H1 (cell line): ENCODE measurements around the gene CRYGB. TPM values are rescaled to one million over a fixed set of nuclear protein-coding genes. Genes with fewer than 3 reads are reported as not detected.

Experiments
- CTCF ChIA-PET: fragments of 300-600 bp; sonication (Branson Sonifier 250); formaldehyde crosslinking; loops from one replicate; lab custom pipeline; 2021; ENCODE audit not compliant: partially characterized antibody; lab: Charles Lee
- POLR2A ChIA-PET: fragments of 300-600 bp; sonication (Branson Sonifier 250); formaldehyde crosslinking; loops from one replicate; lab custom pipeline; 2021; ENCODE audit warnings: inconsistent platforms; ENCODE audit not compliant: partially characterized antibody; lab: Charles Lee
- DNase-seq, 2 experiments: peaks; one replicate each; pipeline versions ENCODE4 v3.0.0 to v3.0.0-alpha.2; 2010 to 2022; ENCODE audit warnings: low spot score in 2 of 2, low read depth in 1 of 2, mixed read lengths in 1 of 2
- FAIRE-seq: peaks from 2 replicates; lab custom pipeline; 2011; peaks lifted over from hg19 to GRCh38; lab: Jason Lieb, UNC
- H2AFZ ChIP-seq: 2 replicates; pipeline ENCODE4 v1.8.1; 2012; ENCODE audit warnings: low read length, inconsistent platforms
- H2AK5ac ChIP-seq: 2 replicates; pipeline ENCODE4 v1.6.1; 2013; ENCODE audit warnings: low read depth, low read length
- H2BK120ac ChIP-seq: replicated peaks from 2 replicates; pipeline ENCODE3; 2013; ENCODE audit warnings: low read depth, low read length, inconsistent platforms
- H2BK12ac ChIP-seq: 2 replicates; pipeline ENCODE4 v1.6.1; 2013; ENCODE audit warnings: low read depth, low read length
- H2BK15ac ChIP-seq: 2 replicates; pipeline ENCODE4 v1.6.1; 2013; ENCODE audit warnings: low read length
- H2BK20ac ChIP-seq: 2 replicates; pipeline ENCODE4 v1.6.1; 2013; ENCODE audit warnings: low read length
- H2BK5ac ChIP-seq: 2 replicates; pipeline ENCODE4 v1.6.1; 2013; ENCODE audit warnings: low read depth, low read length
- H3K14ac ChIP-seq: 2 replicates; pipeline ENCODE4 v1.6.1; 2013; ENCODE audit warnings: inconsistent platforms; ENCODE audit not compliant: insufficient read length
- H3K18ac ChIP-seq: 2 replicates; pipeline ENCODE4 v1.6.1; 2013; ENCODE audit warnings: low read length; ENCODE audit errors: extremely low read depth
- H3K23ac ChIP-seq: 2 replicates; pipeline ENCODE4 v1.6.1; 2013; ENCODE audit warnings: inconsistent platforms; ENCODE audit not compliant: insufficient read length
- H3K23me2 ChIP-seq: 2 replicates; pipeline ENCODE4 v1.6.1; 2013; ENCODE audit warnings: low read depth, low read length
- H3K27ac ChIP-seq: 2 replicates; pipeline ENCODE4 v1.6.1; 2011; ENCODE audit warnings: low read depth, low read length, inconsistent platforms
- H3K27me3 ChIP-seq, 4 experiments: replicated peaks in 1 of 4; 1 replicate in 1 of 4; 2 replicates in 3 of 4; pipeline versions ENCODE4 v1.6.1 to v1.8.1; 2011 to 2013; ENCODE audit warnings: low read length in 3 of 4, mild to moderate bottlenecking in 3 of 4, inconsistent platforms in 2 of 4, mixed read lengths in 2 of 4, moderate library complexity in 1 of 4; ENCODE audit not compliant: control insufficient read depth in 3 of 4, insufficient read depth in 3 of 4; ENCODE audit errors: extremely low read depth in 1 of 4
- H3K36me3 ChIP-seq, 4 experiments: 2 replicates each; pipeline versions ENCODE4 v1.6.1 to v1.8.1; 2011 to 2013; ENCODE audit warnings: mild to moderate bottlenecking in 4 of 4, low read length in 3 of 4, moderate library complexity in 2 of 4, control low read depth in 1 of 4, inconsistent platforms in 1 of 4; ENCODE audit not compliant: insufficient read depth in 4 of 4, control insufficient read depth in 2 of 4
- H3K4ac ChIP-seq: replicated peaks from 2 replicates; pipeline ENCODE3; 2013; ENCODE audit warnings: low read length, low read depth, mixed read lengths, inconsistent platforms; ENCODE audit not compliant: insufficient read length
- H3K4me1 ChIP-seq, 4 experiments: replicated peaks in 1 of 4; 1 replicate in 1 of 4; 2 replicates in 3 of 4; pipeline versions ENCODE4 v1.6.1 to v1.8.1; 2011 to 2013; ENCODE audit warnings: low read length in 3 of 4, inconsistent platforms in 2 of 4, mixed read lengths in 1 of 4; ENCODE audit not compliant: insufficient read depth in 4 of 4, control insufficient read depth in 3 of 4
- H3K4me2 ChIP-seq, 2 experiments: 2 replicates each; pipeline versions ENCODE4 v1.6.1 to v1.8.1; 2011 to 2013; ENCODE audit warnings: low read depth in 2 of 2, low read length in 2 of 2, control low read depth in 1 of 2, inconsistent platforms in 1 of 2, mild to moderate bottlenecking in 1 of 2; ENCODE audit not compliant: insufficient read depth in 1 of 2
- H3K4me3 ChIP-seq, 4 experiments: fragments of 200-600, 300-600 bp in 1 of 4; sonication (generic), shearing (Covaris generic), sonication (Bioruptor Twin) in 1 of 4; 2 replicates each; pipeline versions ENCODE4 v1.5.1 to v1.8.1; 2011 to 2016; ENCODE audit warnings: low read length in 4 of 4, low read depth in 3 of 4, control low read depth in 2 of 4, inconsistent platforms in 2 of 4, mild to moderate bottlenecking in 2 of 4, mixed read lengths in 1 of 4, moderate library complexity in 1 of 4; ENCODE audit not compliant: insufficient read depth in 2 of 4; ENCODE audit errors: extremely low read depth in 1 of 4
- H3K56ac ChIP-seq: replicated peaks from 2 replicates; pipeline ENCODE3; 2013; ENCODE audit warnings: low read depth, mild to moderate bottlenecking, mixed read lengths, low read length, inconsistent platforms; ENCODE audit not compliant: insufficient read length
- H3K79me1 ChIP-seq: 2 replicates; pipeline ENCODE4 v1.6.1; 2013; ENCODE audit warnings: low read depth, low read length, control low read depth
- H3K79me2 ChIP-seq, 2 experiments: 2 replicates each; pipeline versions ENCODE4 v1.6.1 to v1.8.1; 2012 to 2013; ENCODE audit warnings: low read length in 2 of 2, mild to moderate bottlenecking in 2 of 2, inconsistent platforms in 1 of 2; ENCODE audit not compliant: insufficient read depth in 2 of 2, control insufficient read depth in 1 of 2
- H3K9ac ChIP-seq, 4 experiments: replicated peaks in 1 of 4; 1 replicate in 1 of 4; 2 replicates in 3 of 4; pipeline versions ENCODE4 v1.6.1 to v1.8.1; 2011 to 2013; ENCODE audit warnings: low read depth in 3 of 4, low read length in 3 of 4, control low read depth in 2 of 4, mild to moderate bottlenecking in 2 of 4, moderate library complexity in 2 of 4, inconsistent platforms in 1 of 4; ENCODE audit errors: extremely low read depth in 1 of 4
- H3K9me3 ChIP-seq, 2 experiments: 2 replicates each; pipeline versions ENCODE4 v1.6.1 to v1.8.1; 2012 to 2013; ENCODE audit warnings: mild to moderate bottlenecking in 2 of 2, moderate library complexity in 2 of 2, control low read depth in 1 of 2, inconsistent platforms in 1 of 2, low read depth in 1 of 2, low read length in 1 of 2, mixed read lengths in 1 of 2; ENCODE audit not compliant: insufficient read depth in 2 of 2
- H4K20me1 ChIP-seq, 2 experiments: replicated peaks in 1 of 2; 2 replicates each; pipeline versions ENCODE3 to v1.8.1; 2011 to 2013; ENCODE audit warnings: inconsistent platforms in 2 of 2, low read length in 2 of 2, mild to moderate bottlenecking in 1 of 2; ENCODE audit not compliant: insufficient read depth in 2 of 2, control insufficient read depth in 1 of 2
- H4K5ac ChIP-seq: 2 replicates; pipeline ENCODE4 v1.6.1; 2013; ENCODE audit warnings: low read length, low read depth, mixed read lengths, inconsistent platforms; ENCODE audit not compliant: insufficient read length
- H4K8ac ChIP-seq: 2 replicates; pipeline ENCODE4 v1.8.0; 2013; ENCODE audit warnings: mild to moderate bottlenecking, moderate library complexity, low read length, inconsistent platforms; ENCODE audit not compliant: insufficient read depth; ENCODE audit errors: extremely low read depth
- H4K91ac ChIP-seq: replicated peaks from 2 replicates; pipeline ENCODE3; 2013; ENCODE audit warnings: low read length, mixed read lengths, inconsistent platforms; ENCODE audit not compliant: insufficient read length
- ASH2L ChIP-seq: fragments of 200-600, 300-600 bp; sonication (generic); IDR thresholded peaks from one replicate; pipeline ENCODE4 v1.7.1; 2017; ENCODE audit warnings: low read length
- EZH2 ChIP-seq: fragments of 200-600 bp; sonication (generic); IDR thresholded peaks from 2 replicates; pipeline ENCODE4 v1.7.1; 2012; ENCODE audit warnings: low read depth, mild to moderate bottlenecking, moderate library complexity, low read length, inconsistent platforms; ENCODE audit not compliant: severe bottlenecking
- FOSL1 ChIP-seq: IDR thresholded peaks from 2 replicates; pipeline ENCODE4 v1.6.1; 2011; ENCODE audit warnings: mild to moderate bottlenecking, low read depth, low read length, moderate library complexity; ENCODE audit not compliant: insufficient read depth
- RBBP5 ChIP-seq: IDR thresholded peaks from 2 replicates; pipeline ENCODE4 v1.7.1; 2012; ENCODE audit warnings: low read depth, mild to moderate bottlenecking, inconsistent platforms, low read length, moderate library complexity, borderline replicate concordance
- RFX5 ChIP-seq: IDR thresholded peaks from 2 replicates; pipeline ENCODE4 v1.6.1; 2011; ENCODE audit warnings: low read depth, low read length, improper control_type of control experiment, borderline replicate concordance
- RNF2 ChIP-seq: fragments of 200-900, 300-1000 bp; sonication (generic); IDR thresholded peaks from 2 replicates; pipeline ENCODE4 v1.7.1; 2016; ENCODE audit warnings: borderline replicate concordance, low read depth, mild to moderate bottlenecking, antibody characterized with exemption, low read length; ENCODE audit not compliant: poor library complexity, severe bottlenecking; ENCODE audit errors: missing control alignments
- RXRA ChIP-seq: IDR thresholded peaks from 2 replicates; pipeline ENCODE4 v1.6.1; 2011; ENCODE audit warnings: low read depth, mild to moderate bottlenecking, low read length, moderate library complexity; ENCODE audit not compliant: insufficient read depth
- SIX5 ChIP-seq: IDR thresholded peaks from 2 replicates; pipeline ENCODE4 v1.6.1; 2011; ENCODE audit warnings: mild to moderate bottlenecking, low read depth, low read length
- TAF7 ChIP-seq: optimal IDR thresholded peaks from 2 replicates; pipeline ENCODE3; 2011; ENCODE audit warnings: low read depth, mild to moderate bottlenecking, inconsistent platforms, low read length, moderate library complexity, borderline replicate concordance
- WGBS, 2 experiments: shearing (Covaris generic) in 1 of 2; methylation state at CpG; one replicate each; pipeline versions ENCODE4 v1.1.6 to v1.1.7; 2013 to 2015; ENCODE audit warnings: low lambda C conversion rate in 2 of 2, mixed read lengths in 2 of 2, inconsistent platforms in 1 of 2, low coverage in 1 of 2, missing lambda C conversion rate in 1 of 2; ENCODE audit not compliant: insufficient replicate concordance in 2 of 2, insufficient coverage in 1 of 2, insufficient read length in 1 of 2; ENCODE audit errors: extremely low coverage in 1 of 2, missing lambda C conversion rate in 1 of 2; 5-methylcytosine and 5-hydroxymethylcytosine counted together
- polyA plus RNA-seq, 7 experiments: library from polyadenylated mRNA; depleted of rRNA in 3 of 7; stranded (reverse) in 5 of 7; unstranded in 2 of 7; fragments of >200 nt in 5 of 7; fragments of 200-250 nt in 2 of 7; gene quantifications; 1 replicate in 5 of 7; 2 replicates in 1 of 7; 4 replicates in 1 of 7; pipeline versions ENCODE4 v1.2.1 to v1.2.3, GENCODE V29; 2011 to 2013; ENCODE audit warnings: missing spikeins in 2 of 7, mixed read lengths in 2 of 7
- total RNA-seq: library from RNA; stranded (reverse); fragmentation: NEBNext Ultra II Directional; extraction: Animal tissue kit (Norgen Biotek cat#: 25700); gene quantifications from 2 replicates; pipeline ENCODE4 v1.2.1, GENCODE V29; 2021
- TF ChIP-seq, protein P1 (sequence below): IDR thresholded peaks from 2 replicates; pipeline ENCODE4 v1.6.1; 2012; ENCODE audit warnings: inconsistent platforms

The CRYGB gene
- total and polyA plus RNA-seq, 2 of the 8 experiments (the other 6 are each of a cell fraction or from before 2014, with no cell fraction given) = 0.38 TPM; not detected in 1

GRCh38 chr2:208118918-208119317 lies 27.0 kb downstream of the CRYGB start:
- Histone ChIP-seq H3K4me1 (no peaks in the 10 kb centered on the region), H4K91ac (no peak overlapping the region), H2AK5ac (no peak overlapping the region), H3K27me3 (no peaks in the 10 kb centered on the region), H3K23me2 (no peaks in the 10 kb centered on the region), H3K56ac (no peak overlapping the region), H3K9me3 (no peaks in the 10 kb centered on the region), H3K79me1 (no peaks in the 10 kb centered on the region), H4K8ac (no peak overlapping the region), H3K4me2 (no peak overlapping the region), H2AFZ (no peak overlapping the region), H4K5ac (no peak overlapping the region), H3K4ac (no peak overlapping the region), H3K23ac (no peak overlapping the region), H3K4me3 (no peak overlapping the region), H3K18ac (no peak overlapping the region), H3K79me2 (no peaks in the 10 kb centered on the region), H2BK5ac (no peak overlapping the region), H2BK20ac (no peak overlapping the region), H3K9ac (no peak overlapping the region), H2BK15ac (no peak overlapping the region), H2BK12ac (no peak overlapping the region), H2BK120ac (no peak overlapping the region), H4K20me1 (no peaks in the 10 kb centered on the region), H3K27ac (no peak overlapping the region), H3K14ac (no peak overlapping the region), H3K36me3 (no peaks in the 10 kb centered on the region)
- DNase-seq = no peak
- POLR2A ChIA-PET = no interaction called here
- no peak for FAIRE-seq
- WGBS, 2 experiments = 95% methylated on average over 3 of the region's 3 CpGs; no CpG with 5 or more reads in 1 of the 2 experiments
- CTCF ChIA-PET = interaction anchor here (1.2 kb wide), 1 partner anchor 16 kb away, joined by 4 read pairs; no protein-coding TSS in a partner anchor
- no peak for TF ChIP-seq RXRA
- no peak for TF ChIP-seq TAF7
- no peak for TF ChIP-seq EZH2
- TF ChIP-seq FOSL1 = no peak
- no peak for TF ChIP-seq RFX5
- TF ChIP-seq RNF2 = no peak
- no peak for TF ChIP-seq SIX5
- TF ChIP-seq, protein P1, sequence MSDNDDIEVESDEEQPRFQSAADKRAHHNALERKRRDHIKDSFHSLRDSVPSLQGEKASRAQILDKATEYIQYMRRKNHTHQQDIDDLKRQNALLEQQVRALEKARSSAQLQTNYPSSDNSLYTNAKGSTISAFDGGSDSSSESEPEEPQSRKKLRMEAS = no peak
- TF ChIP-seq ASH2L = no peak
- no peak for TF ChIP-seq RBBP5
